HG03520 (cell line): ENCODE measurements around the gene PDE4A.
"Not testable (repeated sequence)": the region's sequence is repeated elsewhere in the genome, so short reads cannot be mapped to it uniquely, and the experiment has no call there.

ENCODE experiments used
- ATAC-seq: cut with Tn5 transposase; IDR thresholded peaks from one replicate; pipeline ENCODE4 v1.9.1; 2021; ENCODE audit warnings: mild to moderate bottlenecking, moderate library complexity; ENCODE audit not compliant: unreplicated experiment

Gene PDE4A

DNA sequence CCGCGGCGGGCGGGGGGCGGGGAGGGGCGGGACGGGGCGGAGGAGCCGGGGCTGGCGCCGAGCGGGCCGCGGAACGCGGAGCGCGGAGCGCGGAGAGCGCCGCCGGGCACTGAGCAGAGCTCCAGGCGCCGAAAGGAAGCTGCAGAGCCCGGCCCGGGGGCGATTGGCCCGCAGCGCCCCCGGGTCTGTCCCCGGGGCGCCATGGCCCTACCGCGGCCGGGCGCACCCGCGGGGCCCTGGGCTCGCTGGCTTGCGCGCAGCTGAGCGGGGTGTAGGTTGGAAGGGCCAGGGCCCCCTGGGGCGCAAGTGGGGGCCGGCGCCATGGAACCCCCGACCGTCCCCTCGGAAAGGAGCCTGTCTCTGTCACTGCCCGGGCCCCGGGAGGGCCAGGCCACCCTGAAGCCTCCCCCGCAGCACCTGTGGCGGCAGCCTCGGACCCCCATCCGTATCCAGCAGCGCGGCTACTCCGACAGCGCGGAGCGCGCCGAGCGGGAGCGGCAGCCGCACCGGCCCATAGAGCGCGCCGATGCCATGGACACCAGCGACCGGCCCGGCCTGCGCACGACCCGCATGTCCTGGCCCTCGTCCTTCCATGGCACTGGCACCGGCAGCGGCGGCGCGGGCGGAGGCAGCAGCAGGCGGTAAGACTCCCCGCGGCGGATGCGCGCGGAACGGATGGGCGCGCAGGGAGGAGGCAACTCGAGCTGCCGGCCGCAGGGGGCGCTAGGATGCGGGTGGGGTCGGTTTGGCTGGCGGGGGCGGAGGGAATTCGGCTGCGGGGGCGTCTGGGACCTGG lies at the start of gene PDE4A:
TSS of gene PDE4A (plus strand) at position 95 of the 796 bp plus-strand sequence. CDS start at position 322, 227 bp downstream.
- ATAC-seq = no peak

- ATAC-seq = no peak
Observed at GRCh38 chr19:10372690-10373089, 47.6 kb upstream of the PDE4A start.

DNA sequence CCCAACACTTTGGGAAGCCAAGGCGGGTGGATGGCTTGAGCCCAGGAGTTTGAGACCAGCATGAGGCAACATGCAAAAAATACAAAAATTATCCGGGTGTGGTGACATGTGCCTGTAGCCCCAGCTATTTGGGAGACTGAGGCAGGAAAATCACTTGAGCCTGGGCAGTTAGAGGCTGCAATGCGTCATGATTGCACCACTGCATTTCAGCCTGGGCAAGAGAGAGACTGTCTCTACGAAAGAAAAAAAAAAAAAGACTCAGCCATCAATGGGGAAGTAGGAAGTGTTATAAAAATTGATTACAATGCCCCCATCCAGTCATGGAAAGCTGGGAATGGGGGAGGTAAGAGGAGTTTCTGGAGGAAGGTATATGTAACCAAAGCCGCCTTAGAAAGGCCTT lies 45.4 kb upstream of the PDE4A start:
- ATAC-seq = no peak

DNA sequence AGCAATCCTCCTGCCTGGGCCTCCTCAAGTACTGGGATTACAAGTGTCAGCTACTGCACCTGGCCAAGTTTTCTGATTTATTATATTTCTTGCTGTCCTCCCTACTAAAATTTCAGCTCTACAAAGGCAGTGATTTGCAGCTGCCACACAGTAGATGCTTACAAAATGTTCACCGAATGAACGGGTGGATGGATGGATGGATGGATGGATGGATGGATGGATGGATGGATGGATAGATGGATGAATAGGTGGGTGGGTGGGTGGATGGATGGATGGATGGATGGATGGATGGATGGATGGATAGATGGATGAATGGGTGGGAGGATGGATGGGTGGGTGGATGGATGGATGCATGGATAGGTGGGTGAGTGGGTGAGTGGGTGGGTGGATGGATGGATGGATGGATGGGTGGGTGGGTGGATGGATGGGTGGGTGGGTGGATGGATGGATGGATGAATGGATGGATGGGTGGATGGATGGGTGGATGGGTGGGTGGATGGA lies 43.1 kb upstream of the PDE4A start:
- not testable (repeated sequence) for ATAC-seq

- no peak for ATAC-seq
Observed at GRCh38 chr19:10378124-10378523, 42.2 kb upstream of the PDE4A start.

DNA sequence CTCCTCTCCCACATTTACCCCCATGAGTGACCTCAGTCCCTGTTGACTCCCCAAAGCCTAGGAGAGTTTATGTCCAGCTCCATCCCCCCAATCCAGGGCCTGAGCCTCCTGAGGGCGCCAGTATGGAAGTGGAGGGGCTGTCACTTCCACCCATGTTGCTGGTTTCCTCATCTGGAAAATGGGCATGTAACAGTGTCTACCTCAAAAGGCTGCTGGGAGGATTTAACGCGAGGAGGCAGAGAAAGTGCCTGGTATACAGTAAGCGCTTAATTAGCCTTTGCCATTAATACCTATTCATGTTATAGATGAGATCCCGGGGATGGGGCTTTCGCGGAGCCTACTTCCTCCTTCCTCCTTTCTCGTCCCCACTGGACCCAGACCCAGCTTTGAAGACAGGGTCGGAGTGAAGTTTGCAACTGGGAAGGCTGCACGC lies 40.4 kb upstream of the PDE4A start:
- ATAC-seq = no peak

DNA sequence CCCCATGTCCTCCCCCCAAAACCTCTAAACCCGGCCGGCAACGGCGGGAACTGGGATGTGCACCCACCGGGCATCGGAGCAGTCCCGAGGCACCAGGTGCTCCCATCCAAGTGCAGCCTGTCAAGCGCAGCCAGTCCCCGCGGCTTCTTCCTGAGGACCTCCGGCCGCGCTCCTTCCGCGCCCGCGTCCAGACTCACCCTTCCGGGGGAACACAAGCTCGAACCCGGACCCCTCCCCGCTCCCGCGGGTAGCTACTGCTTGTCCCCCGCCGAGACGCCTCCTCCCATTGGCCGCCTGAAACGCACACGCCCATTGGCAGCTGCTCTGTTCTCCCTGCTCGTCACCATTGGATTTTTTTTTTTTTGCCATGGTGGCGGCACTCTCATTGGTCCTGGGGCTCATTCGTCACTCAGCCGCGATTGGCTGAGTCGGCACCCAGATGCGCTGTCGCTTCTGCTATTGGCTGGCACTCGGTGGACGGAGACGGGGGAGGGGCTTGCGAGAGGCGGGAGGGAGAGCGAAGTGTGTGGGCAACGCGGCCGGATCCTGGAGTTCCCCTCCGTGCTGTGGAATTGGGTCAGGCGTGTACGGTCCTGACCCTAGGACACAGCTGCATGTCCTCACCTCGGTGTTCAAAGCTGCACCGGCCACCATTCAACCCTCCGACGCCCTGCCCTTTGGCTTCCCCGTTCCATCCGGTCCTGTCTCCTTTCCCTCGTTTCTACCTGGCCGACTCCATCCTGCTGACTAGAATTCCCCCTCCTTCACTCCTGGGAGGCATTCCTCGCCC lies 39.8 kb upstream of the PDE4A start, which contains the start of gene TYK2:
TSS of gene TYK2 (minus strand) at position 260 of the 790 bp plus-strand sequence. CDS start 2,166 bp downstream, outside the sequence.
- peak; percentile 91 for ATAC-seq

DNA sequence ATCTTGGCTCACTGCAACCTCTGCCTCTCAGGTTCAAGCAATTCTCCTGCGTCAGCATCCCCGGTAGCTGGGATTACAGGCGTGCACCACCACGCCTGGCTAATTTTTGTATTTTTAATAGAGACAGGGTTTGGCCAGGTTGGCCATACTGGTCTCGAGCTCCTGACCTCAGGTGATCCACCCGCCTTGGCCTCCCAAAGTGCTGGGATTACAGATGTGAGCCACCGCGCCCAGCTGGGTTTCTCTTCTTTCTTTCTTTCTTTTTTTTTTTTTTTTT lies 37.2 kb upstream of the PDE4A start:
- ATAC-seq = not testable (repeated sequence)

DNA sequence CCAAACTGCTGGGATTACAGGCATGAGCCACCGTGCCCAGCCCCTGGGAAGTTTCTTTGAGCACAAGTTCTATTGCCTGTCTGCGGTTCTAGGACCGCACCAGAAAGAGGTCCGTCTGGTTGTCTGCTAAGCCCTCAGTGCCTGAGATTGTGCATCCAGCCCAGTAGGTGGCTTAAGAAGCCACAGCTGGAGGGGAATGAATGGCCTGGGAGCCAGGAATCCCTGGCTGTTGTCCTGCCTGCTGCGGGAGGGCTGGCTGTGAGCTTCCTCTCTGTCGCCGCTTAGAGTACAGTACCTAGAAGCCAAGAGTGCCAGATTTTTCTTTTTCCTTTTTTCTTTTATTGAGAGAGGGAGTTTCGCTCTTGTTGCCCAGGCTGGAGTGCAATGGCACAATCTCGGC lies 35.8 kb upstream of the PDE4A start:
- ATAC-seq = no peak

GRCh38 chr19:10388957-10389356 lies 31.4 kb upstream of the PDE4A start:
- no peak for ATAC-seq

DNA sequence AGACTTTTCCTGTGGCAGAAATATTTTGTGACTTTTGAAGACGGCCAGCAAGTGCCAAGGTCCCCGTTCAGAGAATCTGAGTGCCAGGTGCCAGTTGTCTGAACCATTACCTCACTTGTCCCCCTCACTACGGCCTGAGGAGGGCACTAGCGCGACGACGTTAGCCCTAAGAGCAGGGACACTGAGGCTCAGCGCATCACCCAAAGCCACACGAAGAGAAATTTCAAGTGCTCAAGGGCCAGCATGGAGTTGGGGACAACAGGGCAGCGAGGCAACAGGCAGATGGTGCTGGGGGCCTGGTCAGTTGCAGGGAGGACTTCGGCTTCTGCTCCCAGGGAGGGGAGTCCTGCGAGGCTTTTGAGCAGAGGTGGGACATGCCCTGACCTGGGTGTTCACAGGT lies 30.5 kb upstream of the PDE4A start:
- no peak for ATAC-seq

- ATAC-seq = no peak
Observed at GRCh38 chr19:10390652-10391286, 29.6 kb upstream of the PDE4A start.

GRCh38 chr19:10392120-10392519 lies 28.2 kb upstream of the PDE4A start:
- ATAC-seq = no peak

- no peak for ATAC-seq
Observed at GRCh38 chr19:10393137-10393536, 27.2 kb upstream of the PDE4A start.

DNA sequence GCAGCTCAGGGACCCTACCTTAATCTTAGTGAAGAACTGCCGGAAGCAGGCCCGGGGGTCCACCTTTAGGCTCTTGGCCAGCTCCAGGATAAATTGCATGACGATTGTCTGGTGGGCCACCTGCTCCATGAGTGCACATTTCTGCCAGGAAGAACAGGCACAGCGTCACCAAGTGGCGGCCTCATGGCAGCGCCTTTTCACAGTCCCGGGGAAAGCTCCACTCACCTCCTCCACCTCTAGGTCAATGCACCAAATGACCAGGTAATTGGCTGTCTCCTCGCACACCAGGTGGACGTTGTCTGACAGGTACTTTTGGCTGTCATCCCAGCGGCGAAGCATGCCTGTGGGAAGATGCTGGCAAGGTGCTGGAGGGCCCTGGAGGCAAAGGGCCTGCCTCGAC lies 25.3 kb upstream of the PDE4A start:
- no peak for ATAC-seq

DNA sequence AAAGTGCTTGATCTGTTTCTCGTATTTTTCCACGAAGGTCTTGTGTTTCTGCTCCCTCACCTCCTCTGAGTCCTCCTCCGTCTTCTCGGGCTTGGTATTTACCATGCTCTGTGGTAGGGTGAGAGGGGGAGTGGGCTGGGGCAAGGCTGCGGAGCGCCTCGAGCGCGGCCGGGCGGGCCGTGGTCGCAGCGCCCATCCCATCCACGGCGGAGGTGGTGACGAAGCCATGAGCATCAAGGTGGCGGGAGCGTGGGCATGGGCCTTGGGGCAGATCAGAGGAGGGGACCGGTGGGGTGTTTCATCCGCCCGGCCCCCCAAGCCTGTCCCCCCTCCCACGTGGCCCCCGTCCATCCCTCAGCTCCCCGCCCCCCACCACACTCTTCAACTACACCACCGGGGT lies 24.9 kb upstream of the PDE4A start:
- no peak for ATAC-seq

GRCh38 chr19:10395917-10396316 lies 24.4 kb upstream of the PDE4A start:
- no peak for ATAC-seq

DNA sequence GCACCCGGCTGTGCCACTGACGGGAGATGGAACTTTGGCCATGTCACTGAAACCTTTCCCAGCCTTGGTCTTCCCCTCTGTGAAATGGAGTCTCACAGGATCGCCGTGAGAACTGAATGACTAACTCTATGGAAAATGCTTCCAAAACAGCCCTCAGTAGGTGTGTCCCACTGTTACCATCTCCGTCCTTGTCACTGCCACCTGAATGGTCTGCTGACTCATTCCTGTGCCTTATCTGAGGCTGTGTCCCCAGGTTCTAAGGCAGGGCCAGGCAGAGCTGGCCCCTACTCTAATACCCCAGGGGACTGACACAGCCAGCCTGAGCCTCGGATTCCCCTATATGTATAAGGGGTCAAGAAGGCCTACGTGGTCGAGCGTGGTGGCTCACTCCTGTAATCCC lies 21.5 kb upstream of the PDE4A start:
- no peak for ATAC-seq

DNA sequence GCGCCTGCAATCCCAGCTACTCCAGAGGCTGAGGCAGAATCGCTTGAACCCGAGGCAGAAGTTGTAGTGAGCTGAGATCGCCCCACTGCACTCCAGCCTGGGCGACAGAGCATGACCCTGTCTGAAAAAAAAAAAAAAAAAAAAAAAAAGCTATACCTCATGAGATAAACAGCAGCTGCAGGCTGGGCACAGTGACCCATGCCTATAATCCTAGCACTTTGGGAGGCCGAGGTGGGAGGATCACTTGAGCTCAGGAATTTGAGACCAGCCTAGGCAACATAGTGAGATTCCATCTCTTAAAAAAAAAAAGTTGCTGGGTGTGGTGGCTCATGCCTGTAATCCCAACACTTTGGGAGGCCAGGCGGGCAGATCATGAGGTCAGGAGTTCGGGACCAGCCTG lies 21.0 kb upstream of the PDE4A start:
- ATAC-seq = not testable (repeated sequence)

GRCh38 chr19:10399878-10400277 lies 20.5 kb upstream of the PDE4A start:
- no peak for ATAC-seq

DNA sequence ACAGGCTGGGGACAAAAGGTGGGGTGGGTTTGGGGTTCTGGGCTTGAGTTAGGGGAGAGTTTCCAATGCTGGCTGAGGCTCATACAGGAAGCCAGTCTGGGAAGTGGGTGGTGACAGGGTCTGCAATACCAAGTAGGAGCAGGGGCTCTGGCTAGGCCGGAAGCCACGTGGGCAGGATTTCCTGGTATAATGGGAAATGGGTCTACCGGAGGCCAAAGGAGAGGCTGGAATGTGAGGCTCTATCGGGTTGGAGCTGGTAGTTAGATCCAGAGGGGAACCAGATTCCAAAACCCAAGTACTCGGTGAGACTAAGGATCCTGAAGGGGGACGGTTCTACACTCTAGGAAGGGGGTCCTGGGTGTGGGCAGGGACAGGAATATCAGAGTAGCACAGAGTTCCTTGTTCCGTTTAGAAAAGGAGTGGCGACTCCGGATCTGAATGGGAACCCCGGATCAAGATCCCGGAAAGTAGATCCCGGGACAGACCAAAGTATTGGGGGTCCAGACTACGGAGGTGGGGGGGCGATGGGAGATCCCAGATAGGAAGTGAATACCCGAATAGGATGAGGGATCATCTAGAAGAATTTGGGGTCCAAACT lies 17.8 kb upstream of the PDE4A start:
- no peak for ATAC-seq
